ENCODE results near the gene ABI1.

The ABI1 gene

GRCh38 chr10:26721561-26721960 is 139.2 kb downstream of the ABI1 start:
- no peak for DNase-seq (ENCODE audit: low read depth in 2 of 3, low spot score in 1 of 3)

GRCh38 chr10:26717476-26717875 is 143.3 kb downstream of the ABI1 start:
- no peak for DNase-seq (ENCODE audit: low read depth in 2 of 3, low spot score in 1 of 3)

- DNase-seq (ENCODE audit: low read depth in 2 of 3, low spot score in 1 of 3), result no peak
Measured at GRCh38 chr10:26715137-26715487, 145.6 kb downstream of the ABI1 start.

GRCh38 chr10:26714415-26715136 is 146.2 kb downstream of the ABI1 start:
- DNase-seq (ENCODE audit: low read depth in 2 of 3, low spot score in 1 of 3), result no peak

GRCh38 chr10:26711324-26711723 is 149.4 kb downstream of the ABI1 start:
- DNase-seq (ENCODE audit: low read depth in 2 of 3, low spot score in 1 of 3), result no peak

GRCh38 chr10:26706936-26707335 is 153.8 kb downstream of the ABI1 start:
- DNase-seq (ENCODE audit: low read depth in 2 of 3, low spot score in 1 of 3), result no peak

GRCh38 chr10:26706206-26706605 is 154.6 kb downstream of the ABI1 start:
- DNase-seq (ENCODE audit: low read depth in 2 of 3, low spot score in 1 of 3), result no peak

- no peak for DNase-seq (ENCODE audit: low read depth in 2 of 3, low spot score in 1 of 3)
Measured at GRCh38 chr10:26703974-26704373, 156.8 kb downstream of the ABI1 start.

- no peak for DNase-seq (ENCODE audit: low read depth in 2 of 3, low spot score in 1 of 3)
Measured at GRCh38 chr10:26703096-26703495, 157.7 kb downstream of the ABI1 start.

- DNase-seq (ENCODE audit: low read depth in 2 of 3, low spot score in 1 of 3), result no peak
Measured at GRCh38 chr10:26700884-26701630, 159.7 kb downstream of the ABI1 start.

GRCh38 chr10:26699631-26700030 is 161.1 kb downstream of the ABI1 start:
- no peak for DNase-seq (ENCODE audit: low read depth in 2 of 3, low spot score in 1 of 3)

GRCh38 chr10:26698909-26699308 is 161.8 kb downstream of the ABI1 start:
- no peak for DNase-seq (ENCODE audit: low read depth in 2 of 3, low spot score in 1 of 3)

- DNase-seq (ENCODE audit: low read depth in 2 of 3, low spot score in 1 of 3), result no peak
Measured at GRCh38 chr10:26697922-26698608, 162.7 kb downstream of the ABI1 start.

- DNase-seq (ENCODE audit: low read depth in 2 of 3, low spot score in 1 of 3), result peak; percentile 44 to 70 (median 51)
Measured at GRCh38 chr10:26697163-26697921, 163.4 kb downstream of the ABI1 start, which contains the start of gene PDSS1. TSS of gene PDSS1 (plus strand) at chr10:26697701. CDS start at chr10:26697712, 11 bp downstream.

GRCh38 chr10:26696786-26697162 is 164.0 kb downstream of the ABI1 start:
- no peak for DNase-seq (ENCODE audit: low read depth in 2 of 3, low spot score in 1 of 3)
